IPS-15b (cell line): ENCODE measurements around the gene TMEM270.
"Not testable (repeated sequence)": the region's sequence is repeated elsewhere in the genome, so short reads cannot be mapped to it uniquely, and the experiment has no call there.

Source experiments
- H3K27me3 ChIP-seq: one replicate; pipeline ENCODE4 v1.6.1; 2013; ENCODE audit warnings: low read length; ENCODE audit not compliant: control insufficient read depth, insufficient read depth
- H3K36me3 ChIP-seq: one replicate; pipeline ENCODE4 v1.6.1; 2013; ENCODE audit warnings: low read length; ENCODE audit not compliant: control insufficient read depth, insufficient read depth
- H3K4me1 ChIP-seq: one replicate; pipeline ENCODE4 v1.6.1; 2013; ENCODE audit warnings: mild to moderate bottlenecking, low read length; ENCODE audit not compliant: control insufficient read depth, insufficient read depth
- H3K4me3 ChIP-seq: one replicate; pipeline ENCODE4 v1.5.1; 2013; ENCODE audit warnings: low read depth, low read length
- H3K9ac ChIP-seq: one replicate; pipeline ENCODE4 v1.6.1; 2013; ENCODE audit warnings: low read depth, mild to moderate bottlenecking, low read length
- H3K9me3 ChIP-seq: one replicate; pipeline ENCODE4 v1.6.1; 2013; ENCODE audit warnings: mild to moderate bottlenecking, low read length; ENCODE audit not compliant: control insufficient read depth, insufficient read depth

Gene TMEM270, protein sequence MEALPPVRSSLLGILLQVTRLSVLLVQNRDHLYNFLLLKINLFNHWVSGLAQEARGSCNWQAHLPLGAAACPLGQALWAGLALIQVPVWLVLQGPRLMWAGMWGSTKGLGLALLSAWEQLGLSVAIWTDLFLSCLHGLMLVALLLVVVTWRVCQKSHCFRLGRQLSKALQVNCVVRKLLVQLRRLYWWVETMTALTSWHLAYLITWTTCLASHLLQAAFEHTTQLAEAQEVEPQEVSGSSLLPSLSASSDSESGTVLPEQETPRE

DNA sequence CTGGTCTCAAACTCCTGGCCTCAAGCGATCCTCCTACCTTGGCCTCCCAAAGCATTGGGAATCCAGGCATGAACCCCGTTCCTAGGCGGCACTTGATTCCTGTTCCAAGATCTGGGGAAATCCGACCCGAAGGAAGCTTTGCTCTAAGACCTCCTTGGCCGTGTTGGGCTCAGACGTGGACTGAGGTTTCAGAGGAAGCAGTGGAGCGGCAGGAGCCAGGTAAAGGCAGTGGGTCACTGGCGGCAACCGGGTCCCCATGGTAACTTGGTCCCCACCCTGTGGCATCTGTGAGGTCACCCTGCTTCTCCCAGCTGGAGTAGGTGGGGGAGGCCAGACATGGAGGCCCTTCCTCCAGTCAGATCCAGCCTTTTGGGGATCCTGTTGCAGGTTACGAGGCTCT is at the start of gene TMEM270:
Gene TMEM270 (plus strand): TSS at position 301 of the 400 bp plus-strand sequence. CDS start 36 bp downstream, at position 337.
- Histone ChIP-seq H3K9me3 (no peaks in the 10 kb centered on the region), H3K4me1 (no peaks in the 10 kb centered on the region), H3K36me3 (no peaks in the 10 kb centered on the region), H3K4me3 (no peak within 1 kb of the TSS), H3K27me3 (peaks cover under 1% of the 10 kb centered on the region), H3K9ac (no peak within 1 kb of the TSS)

DNA sequence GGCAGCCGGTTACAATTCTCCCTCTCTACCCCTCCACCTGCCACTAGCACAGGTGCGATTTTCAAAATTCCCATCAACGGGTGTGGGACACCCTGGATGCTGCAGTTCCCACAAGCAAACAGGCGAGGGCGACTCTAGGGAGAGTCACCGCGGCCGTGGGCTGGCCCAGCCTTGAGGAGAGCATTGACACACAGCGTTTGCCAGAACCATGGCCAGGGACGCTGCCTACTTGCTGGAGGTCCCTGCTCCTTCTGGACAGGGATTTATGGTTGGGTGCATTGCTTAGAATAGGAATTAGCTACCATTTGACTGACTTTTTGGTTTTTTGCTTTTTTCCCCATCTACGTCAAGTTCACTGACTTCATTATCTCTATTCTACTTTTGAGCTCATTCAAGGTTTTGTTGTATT is 49.2 kb upstream of the TMEM270 start:
- H3K27me3 ChIP-seq: no peaks in the 10 kb centered on the region
- no peak overlapping the region for H3K4me3 ChIP-seq
- no peaks in the 10 kb centered on the region for H3K9me3 ChIP-seq
- H3K36me3 ChIP-seq: no peaks in the 10 kb centered on the region
- no peak overlapping the region for H3K9ac ChIP-seq
- H3K4me1 ChIP-seq: no peaks in the 10 kb centered on the region

DNA sequence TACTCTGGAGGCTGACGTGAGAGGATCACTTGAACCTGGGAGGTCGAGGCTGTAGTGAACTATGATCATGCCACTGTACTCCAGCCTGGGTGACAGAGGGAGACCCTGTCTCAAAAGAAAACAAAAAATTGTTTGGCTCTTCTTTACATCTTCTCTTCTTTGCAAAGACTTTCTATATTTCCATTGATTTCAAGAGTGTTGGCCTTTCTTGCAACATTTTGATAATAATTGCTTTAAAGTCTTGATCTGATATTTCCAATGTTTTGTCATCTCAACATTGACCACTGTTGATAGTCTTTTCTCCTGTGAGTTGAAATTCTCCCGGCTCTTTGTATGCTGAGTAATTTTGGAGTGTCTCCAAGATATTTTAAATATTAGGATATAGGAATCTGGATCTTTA is 48.0 kb upstream of the TMEM270 start:
- no peaks in the 10 kb centered on the region for H3K9me3 ChIP-seq
- no peak overlapping the region for H3K4me3 ChIP-seq
- no peaks in the 10 kb centered on the region for H3K36me3 ChIP-seq
- H3K4me1 ChIP-seq: no peaks in the 10 kb centered on the region
- H3K27me3 ChIP-seq: no peaks in the 10 kb centered on the region
- no peak overlapping the region for H3K9ac ChIP-seq

DNA sequence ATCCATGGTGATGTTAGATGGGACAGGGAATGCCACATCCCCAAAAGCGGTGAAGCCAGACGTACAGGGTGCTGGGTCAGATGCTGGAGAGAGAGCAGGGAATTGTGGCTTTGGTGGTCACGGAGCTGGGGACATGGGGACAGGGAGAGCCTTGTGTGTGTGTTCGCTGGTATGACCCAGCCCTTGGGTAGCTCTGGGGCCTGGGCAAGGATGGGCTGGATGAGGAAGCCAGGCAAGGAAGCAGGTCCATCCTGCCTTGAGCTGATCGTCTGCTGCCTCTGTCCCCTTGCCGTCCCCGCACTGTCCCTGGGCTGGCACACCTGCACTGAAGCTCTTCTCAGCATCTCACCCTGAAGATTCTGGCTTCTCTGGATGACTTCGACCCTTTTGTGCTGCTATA is 45.5 kb upstream of the TMEM270 start:
- Histone ChIP-seq H3K36me3 (no peaks in the 10 kb centered on the region), H3K27me3 (no peaks in the 10 kb centered on the region), H3K4me1 (no peaks in the 10 kb centered on the region), H3K9ac (no peak overlapping the region), H3K4me3 (no peak overlapping the region), H3K9me3 (no peaks in the 10 kb centered on the region)

DNA sequence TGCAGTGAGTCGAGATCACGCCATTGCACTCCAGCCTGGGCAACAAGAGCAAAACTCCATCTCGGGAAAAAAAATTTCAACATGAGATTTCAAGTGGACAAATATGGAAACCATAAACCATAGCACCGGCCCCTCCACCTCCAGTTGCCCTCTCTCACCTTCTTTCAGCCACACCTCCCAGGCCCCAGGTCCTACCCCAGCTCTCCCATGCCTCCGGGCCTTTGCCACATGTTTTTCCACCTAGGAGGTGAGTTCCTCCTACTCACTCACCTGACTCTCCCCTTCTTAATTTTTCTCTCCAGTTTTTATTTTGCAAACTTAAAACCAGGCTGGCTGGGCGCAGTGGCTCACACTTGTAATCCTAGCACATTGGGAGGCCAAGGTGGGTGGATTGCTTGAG is 43.8 kb upstream of the TMEM270 start:
- Histone ChIP-seq H3K4me3 (no peak overlapping the region), H3K9me3 (no peaks in the 10 kb centered on the region), H3K9ac (no peak overlapping the region), H3K4me1 (no peaks in the 10 kb centered on the region), H3K27me3 (no peaks in the 10 kb centered on the region), H3K36me3 (no peaks in the 10 kb centered on the region)

DNA sequence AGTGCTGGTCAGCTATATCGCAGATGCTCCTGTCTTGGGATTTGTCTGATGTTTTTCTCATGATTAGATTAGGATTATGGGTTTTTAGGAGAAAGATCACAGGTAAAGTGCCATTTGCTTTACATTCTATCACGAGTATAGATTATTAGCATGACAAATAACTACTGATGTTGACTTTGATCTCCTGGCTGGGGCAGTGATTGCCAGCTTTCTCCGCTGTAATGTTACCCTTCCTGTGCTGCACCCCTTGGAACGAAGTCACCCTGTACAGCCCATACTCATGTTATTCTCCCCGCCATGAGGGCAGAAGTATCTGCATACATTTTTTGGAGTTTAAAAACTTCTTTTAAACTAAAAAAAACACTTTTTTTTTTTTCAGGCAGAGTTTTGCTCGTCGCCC is 40.9 kb upstream of the TMEM270 start:
- H3K27me3 ChIP-seq: no peaks in the 10 kb centered on the region
- no peaks in the 10 kb centered on the region for H3K4me1 ChIP-seq
- H3K36me3 ChIP-seq: no peaks in the 10 kb centered on the region
- no peak overlapping the region for H3K4me3 ChIP-seq
- no peaks in the 10 kb centered on the region for H3K9me3 ChIP-seq
- no peak overlapping the region for H3K9ac ChIP-seq

DNA sequence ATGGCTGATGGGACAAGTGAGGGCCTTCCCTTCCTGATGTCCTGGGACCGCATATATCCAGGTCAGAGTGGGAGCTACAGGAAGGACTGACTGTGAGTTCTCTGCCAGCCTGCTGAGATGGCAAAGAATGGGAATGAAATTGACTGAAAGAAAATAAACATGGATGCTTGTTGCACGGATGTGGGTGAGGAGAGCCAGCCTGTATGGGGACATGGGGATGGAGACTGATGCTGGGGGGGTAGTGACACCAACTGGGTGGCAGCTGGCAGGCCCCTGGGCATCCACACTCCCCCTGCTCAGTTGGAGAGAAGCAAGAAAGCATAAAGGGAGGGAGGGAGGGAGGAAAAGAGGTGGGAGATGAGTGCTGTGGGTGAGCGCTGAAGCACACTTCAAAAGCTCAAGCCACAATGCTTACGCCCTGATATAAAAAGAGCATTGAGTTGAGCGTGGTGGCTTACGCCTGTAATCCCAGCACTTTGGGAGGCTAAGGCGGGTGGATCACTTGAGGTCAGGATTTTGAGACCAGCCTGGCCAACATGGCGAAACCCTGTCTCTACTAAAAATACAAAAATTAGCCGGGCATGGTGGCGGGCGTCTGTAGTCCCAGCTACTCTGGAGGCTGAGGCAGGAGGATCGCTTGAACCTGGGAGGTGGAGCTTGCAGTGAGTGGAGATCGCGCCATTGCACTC is 39.2 kb upstream of the TMEM270 start:
- H3K4me3 ChIP-seq, H3K9me3 ChIP-seq, H3K4me1 ChIP-seq, H3K27me3 ChIP-seq, H3K36me3 ChIP-seq, H3K9ac ChIP-seq: not testable (repeated sequence)

DNA sequence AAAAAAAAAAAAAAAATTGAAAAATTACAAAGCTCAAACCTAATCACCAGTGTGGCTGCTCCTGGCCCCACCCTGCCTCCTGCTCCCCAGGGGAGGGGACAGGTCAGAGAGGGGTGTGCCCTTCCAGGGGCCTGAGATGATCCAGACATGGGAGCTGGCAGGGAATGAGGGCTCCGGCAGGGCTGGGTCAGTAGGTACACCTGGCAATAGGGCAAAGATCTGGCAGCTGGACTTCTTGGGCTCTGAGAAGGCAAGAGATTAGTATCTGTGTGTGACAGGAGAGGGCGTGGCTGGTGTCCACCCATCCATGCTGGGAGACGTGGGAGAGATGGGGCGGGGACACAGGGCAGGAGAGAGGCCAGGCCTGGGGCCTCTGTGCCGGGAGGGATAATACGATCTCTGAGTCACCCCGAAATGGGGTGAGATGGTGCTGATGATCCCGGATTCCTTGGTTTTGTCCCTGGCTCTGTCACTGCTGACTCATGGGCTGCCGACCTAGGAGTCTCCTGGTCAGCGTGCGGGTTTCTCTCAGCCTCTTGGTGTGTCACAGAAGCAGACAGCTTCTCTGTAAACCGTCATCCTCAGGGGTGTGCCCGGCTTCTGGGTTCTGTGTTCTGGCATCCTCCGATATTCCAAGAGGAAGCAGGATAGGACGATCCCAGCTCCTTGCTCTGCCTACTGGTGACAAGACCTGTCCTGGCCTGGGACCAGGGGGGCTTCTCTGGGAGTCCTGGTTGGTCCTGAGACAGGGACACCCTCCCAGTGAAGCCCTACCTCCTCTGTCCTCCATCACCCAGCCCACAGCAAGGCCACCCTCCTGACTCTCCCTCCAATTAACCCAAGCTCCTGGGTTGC is 38.4 kb upstream of the TMEM270 start:
- Histone ChIP-seq H3K4me3 (no peak overlapping the region), H3K4me1 (peaks cover 4% of the 10 kb centered on the region)

DNA sequence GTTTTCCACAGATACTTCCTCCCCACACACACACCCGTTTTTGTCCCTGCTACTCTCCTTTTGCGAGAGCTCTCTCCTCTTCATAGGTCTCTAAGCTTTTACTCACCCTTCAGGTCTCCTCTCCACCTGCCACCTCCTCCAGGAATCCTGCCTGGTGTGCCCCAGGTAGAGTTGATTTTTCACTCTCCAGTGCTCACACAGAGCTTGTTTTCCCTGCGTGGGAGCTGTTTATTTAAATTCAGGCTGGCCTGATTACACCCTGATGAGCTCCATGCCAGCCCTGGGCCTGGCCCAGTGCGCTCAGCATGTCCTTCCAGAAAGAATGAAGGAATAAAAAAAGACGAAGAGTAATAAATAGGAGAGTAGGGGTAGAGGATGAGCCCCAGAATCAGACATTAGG is 37.7 kb upstream of the TMEM270 start:
- peaks cover 10% of the 10 kb centered on the region for H3K4me1 ChIP-seq
- H3K9me3 ChIP-seq: no peaks in the 10 kb centered on the region
- H3K36me3 ChIP-seq: no peaks in the 10 kb centered on the region
- no peak overlapping the region for H3K9ac ChIP-seq
- no peaks in the 10 kb centered on the region for H3K27me3 ChIP-seq
- no peak overlapping the region for H3K4me3 ChIP-seq

More for the DNA sequence above, 38.4 kb upstream of the TMEM270 start:
- Histone ChIP-seq H3K9me3 (no peaks in the 10 kb centered on the region), H3K9ac (no peak overlapping the region), H3K36me3 (no peaks in the 10 kb centered on the region), H3K27me3 (no peaks in the 10 kb centered on the region)

DNA sequence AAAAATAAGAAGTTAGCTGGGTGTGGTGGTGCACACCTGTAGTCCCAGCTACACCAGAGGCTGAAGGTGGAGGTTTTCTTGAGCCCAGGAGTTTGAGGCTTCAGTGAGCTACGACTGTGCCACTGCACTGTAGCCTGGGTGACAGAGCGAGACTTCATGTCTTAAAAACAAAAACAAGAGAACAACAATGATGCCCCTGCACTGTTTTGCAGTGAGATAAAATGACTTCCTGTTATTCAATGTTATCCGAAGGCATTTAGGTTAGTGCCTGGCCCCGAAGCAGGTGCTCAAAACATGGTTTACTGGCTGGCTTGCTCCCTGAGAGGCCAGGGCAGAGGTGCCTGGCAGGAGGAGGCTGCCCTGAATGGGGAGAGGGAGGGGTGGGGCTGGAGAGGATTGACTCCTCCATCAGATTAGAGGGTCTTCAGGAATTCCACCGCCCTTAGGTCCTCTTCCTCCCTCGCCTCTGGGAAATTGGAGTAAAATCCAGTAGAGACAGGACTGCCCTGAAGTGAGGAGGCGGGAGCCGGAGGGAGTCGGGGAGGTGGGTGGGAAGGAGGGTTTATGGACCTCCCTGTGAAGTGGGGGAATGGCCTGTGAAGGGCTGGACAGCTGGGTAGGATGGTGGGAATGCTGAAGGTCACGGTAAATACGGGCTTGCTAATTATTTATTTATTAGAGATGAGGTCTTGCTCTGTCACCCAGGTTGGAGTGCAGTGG is 36.9 kb upstream of the TMEM270 start:
- no peaks in the 10 kb centered on the region for H3K27me3 ChIP-seq
- peaks cover 12% of the 10 kb centered on the region for H3K4me1 ChIP-seq
- H3K9ac ChIP-seq: no peak overlapping the region
- H3K9me3 ChIP-seq: no peaks in the 10 kb centered on the region
- no peaks in the 10 kb centered on the region for H3K36me3 ChIP-seq
- H3K4me3 ChIP-seq: no peak overlapping the region

DNA sequence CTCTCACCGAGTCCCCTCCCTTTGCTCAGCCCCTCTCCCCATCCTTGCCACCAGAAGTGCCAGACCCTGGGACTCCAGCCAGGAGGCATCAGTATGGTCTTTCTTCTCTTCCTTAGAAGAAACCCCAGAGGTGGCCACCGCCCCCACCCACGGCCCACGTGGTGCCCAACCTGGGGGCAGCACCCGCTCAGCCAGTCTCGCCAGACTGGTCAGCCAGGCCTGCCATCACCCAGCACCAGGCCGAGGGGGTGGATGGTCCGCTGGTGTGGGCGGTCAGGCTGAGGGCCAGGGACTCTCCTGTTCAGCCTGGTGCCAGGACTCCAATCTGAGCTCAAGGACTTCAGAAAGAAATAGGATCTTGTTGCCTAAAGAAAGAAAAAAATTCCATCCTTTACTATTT is 36.0 kb upstream of the TMEM270 start:
- Histone ChIP-seq H3K36me3 (no peaks in the 10 kb centered on the region), H3K4me1 (peaks cover 16% of the 10 kb centered on the region), H3K9ac (no peak overlapping the region)

More for the DNA sequence above, 36.0 kb upstream of the TMEM270 start:
- Histone ChIP-seq H3K9me3 (no peaks in the 10 kb centered on the region), H3K27me3 (no peaks in the 10 kb centered on the region), H3K4me3 (no peak overlapping the region)
